CD4-positive, alpha-beta T cell treated with Interleukin-1 beta for 1 hour (primary cell): ENCODE measurements around the gene CALD1.

Experiments used
- DNase-seq, 2 donors: peaks; one replicate each; pipeline ENCODE4 v3.0.0-alpha.2; 2020 to 2022

Gene CALD1

DNA sequence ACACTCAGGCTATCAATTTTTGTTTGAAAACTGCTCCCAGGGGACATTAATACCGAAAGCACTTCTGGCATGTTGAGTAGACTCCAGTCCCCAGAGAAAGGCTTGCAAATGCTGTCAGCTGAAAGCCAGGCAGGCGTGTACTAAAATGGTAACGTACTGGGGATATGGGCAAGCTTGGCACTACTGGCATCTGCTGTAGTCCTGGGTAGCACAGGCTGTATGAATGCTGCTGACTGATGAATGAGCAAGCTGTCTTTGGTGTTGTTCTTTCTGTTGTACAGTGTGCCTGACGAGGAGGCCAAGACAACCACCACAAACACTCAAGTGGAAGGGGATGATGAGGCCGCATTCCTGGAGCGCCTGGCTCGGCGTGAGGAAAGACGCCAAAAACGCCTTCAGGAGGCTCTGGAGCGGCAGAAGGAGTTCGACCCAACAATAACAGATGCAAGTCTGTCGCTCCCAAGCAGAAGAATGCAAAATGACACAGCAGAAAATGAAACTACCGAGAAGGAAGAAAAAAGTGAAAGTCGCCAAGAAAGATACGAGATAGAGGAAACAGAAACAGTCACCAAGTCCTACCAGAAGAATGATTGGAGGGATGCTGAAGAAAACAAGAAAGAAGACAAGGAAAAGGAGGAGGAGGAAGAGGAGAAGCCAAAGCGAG, 153.4 kb downstream of the CALD1 start:
- DNase-seq = no peak

DNA sequence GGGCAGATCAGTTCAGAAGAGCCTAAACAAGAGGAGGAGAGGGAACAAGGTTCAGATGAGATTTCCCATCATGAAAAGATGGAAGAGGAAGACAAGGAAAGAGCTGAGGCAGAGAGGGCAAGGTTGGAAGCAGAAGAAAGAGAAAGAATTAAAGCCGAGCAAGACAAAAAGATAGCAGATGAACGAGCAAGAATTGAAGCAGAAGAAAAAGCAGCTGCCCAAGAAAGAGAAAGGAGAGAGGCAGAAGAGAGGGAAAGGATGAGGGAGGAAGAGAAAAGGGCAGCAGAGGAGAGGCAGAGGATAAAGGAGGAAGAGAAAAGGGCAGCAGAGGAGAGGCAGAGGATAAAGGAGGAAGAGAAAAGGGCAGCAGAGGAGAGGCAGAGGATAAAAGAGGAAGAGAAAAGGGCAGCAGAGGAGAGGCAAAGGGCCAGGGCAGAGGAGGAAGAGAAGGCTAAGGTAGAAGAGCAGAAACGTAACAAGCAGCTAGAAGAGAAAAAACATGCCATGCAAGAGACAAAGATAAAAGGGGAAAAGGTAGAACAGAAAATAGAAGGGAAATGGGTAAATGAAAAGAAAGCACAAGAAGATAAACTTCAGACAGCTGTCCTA, 154.1 kb downstream of the CALD1 start:
- no peak for DNase-seq

DNA sequence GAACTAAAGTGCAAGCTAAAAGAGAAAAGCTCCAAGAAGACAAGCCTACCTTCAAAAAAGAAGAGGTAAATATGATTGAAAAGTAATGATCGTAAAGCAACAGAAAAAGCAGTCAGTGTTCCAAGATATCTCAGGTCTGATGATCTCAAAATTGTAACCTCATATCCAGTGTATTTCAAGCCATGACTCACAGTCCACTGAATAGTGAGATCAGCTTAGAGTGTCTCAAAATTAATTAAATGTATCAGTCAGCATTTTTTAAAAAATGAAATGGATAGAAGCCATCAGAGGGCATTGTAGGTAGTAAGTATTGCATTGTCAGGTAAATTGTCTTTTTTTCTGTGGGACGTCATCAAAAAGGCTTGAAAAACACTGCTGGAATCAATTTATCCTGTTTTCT, 156.3 kb downstream of the CALD1 start:
- DNase-seq = no peak

DNA sequence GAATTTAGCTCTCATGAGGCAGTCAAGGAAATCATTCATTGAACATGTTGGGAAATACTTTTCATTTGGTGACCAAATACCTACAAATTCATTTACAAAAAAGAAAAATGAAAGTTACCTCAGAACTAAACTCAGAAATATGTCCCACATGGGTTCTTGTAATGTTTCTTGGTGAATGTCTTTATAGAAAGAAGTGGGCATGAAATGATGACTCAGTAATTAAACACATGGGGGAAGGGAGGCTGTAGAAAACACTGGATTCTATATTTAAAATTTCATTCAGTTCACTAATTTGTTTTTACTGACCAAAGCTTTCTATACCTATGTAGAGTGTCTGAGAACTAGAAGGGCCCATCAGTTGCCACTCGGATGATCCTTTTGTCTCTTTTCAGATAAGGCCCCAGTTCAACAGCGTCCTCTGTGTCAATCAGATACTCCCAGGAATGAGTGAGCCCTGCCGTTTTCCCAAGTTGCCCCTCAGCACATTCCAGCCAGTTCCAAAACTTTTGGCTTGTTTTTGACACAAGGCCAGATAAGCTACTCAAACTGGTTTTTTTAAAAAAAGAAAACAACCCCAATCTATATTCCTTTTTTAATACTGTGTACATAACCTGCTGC, 157.6 kb downstream of the CALD1 start:
- DNase-seq = no peak

DNA sequence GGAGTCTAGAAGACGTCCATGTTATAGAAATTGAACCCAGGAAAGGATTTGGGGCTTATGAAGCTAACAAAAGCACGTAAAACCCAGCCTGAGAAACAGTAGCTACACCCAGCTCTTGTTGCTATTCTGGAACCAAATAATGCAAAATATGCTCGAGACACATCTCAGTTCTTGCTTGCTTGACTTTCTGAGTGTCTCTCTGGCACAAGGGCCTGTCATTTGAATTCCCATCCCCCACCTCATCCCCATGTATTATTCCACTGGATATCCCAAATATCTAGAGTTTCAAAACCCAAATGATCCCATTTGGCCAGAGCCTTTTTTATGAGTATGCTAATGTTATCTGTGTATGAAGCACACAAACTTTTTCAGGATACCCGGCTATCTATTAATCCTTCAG, 158.7 kb downstream of the CALD1 start:
- no peak for DNase-seq

DNA sequence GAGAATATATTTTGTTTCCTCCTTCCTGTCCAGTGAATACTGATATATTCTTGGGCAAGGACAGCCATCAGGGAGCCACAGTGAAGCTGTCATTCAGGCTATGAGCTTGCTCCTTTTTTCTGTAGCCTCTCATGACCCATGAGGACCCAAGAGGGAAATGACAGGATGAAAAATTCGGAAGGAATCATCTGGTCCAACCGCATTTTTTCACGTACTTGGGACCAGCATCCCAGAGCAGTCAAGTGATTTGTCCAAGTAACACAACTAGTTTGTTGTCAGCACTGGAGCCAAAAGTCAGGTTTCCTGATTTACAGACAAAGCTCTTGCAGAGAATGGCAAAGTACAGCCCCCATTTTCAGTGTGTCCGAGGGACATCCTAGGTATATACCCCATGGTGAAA, 159.7 kb downstream of the CALD1 start:
- no peak for DNase-seq

DNA sequence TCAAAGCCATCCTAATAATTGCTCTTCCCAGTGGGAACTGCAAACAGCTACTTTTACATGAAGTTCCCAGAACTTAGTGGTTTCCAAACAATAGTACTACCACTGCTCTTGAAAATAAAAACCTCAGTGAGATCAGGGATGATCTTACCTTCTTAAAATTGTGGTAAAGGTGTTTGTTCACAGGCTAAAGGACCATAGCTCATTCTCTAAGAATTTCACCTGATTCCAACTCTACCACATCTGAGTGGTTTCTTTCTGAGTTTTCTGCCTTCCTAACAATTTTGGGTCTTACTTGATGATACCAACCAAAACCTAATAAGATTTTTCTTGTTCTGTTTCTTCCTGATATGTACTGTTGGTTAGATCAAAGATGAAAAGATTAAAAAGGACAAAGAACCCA, 161.3 kb downstream of the CALD1 start:
- DNase-seq = no peak

DNA sequence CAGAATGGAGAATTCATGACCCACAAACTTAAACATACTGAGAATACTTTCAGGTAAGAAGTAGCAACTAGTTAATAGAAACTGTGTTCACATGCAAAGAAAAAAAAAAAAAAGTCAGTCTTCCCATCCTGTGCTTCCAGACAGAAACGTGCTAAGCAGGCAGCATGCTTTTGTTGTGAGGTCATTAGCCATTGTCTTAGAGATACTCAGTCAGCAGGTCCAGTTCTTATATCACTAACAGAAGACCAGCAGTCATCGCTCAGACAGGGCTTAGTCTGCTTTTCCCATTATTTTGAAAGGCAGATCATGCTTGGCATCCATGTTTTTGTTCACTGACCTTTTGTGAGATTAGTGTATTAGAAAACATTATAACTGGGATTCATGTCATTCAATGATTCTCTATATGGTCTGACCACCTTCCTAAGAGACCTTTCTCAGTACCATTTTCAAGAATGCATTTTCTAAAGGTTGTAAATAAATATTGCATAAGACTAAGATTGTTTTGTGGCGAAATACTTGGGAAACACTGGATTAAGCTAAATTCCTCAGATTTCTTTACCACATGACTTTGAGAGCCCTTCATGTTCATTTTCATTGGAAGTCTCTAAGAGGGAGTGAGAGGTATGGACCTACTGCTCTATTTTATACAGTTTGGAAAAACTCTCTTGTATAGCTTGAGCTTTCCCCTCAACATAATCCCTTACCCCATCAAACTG, 161.9 kb downstream of the CALD1 start:
- no peak for DNase-seq

DNA sequence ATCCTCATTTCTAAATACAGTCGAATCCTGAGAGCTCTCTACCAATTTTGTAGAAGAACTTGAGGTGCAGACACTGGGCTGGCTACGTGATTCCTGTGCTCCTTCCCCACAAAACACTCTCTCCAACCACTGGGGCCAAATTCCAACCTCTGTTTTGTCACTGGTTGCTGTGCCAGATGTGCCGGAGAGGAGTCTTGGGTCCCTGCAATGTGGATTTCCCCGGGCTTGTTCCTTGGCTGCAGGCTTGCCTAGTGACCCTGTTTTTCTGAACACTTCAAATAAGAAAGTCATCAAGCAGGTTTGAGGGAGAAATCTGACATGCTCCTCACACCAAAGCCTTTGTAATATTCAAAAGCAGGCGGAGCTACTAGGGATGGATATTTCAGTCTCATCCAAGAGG, 162.5 kb downstream of the CALD1 start:
- no peak for DNase-seq

DNA sequence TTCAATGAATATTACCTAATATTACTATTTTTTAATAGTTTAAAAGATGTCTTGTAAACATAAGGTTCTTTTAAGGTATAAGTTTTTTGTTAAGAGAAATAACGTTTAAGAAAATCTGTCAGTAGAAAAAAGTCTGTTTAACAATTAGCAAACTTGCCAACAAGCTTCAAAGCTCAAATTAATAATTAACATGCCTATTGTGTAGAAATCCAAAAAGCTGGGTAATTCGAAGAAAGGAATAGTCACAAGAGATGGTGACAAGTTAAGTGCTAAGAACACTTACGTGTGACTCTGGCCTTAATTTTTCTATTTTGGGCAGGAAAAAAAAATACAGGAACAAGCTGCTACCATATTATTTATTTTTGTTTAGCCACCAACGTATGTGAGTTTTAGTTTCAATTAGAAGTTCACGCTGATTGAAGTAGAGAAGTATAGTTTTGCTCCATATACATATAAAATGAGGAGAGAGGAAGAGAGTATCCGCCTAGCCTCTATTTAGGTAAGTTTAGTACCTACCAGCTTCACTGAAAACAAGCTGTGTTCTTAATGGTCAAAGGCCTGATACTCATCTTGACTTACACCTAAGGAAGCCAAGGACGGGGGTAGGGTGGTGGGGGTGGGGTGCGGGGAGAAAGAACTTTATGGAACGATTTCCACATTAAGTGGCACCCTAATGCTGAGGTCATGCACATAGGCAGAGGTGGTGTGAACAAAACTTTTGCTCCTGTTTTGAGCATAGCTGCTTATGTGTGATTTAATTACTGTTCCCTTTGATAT, 163.4 kb downstream of the CALD1 start:
- no peak for DNase-seq

DNA sequence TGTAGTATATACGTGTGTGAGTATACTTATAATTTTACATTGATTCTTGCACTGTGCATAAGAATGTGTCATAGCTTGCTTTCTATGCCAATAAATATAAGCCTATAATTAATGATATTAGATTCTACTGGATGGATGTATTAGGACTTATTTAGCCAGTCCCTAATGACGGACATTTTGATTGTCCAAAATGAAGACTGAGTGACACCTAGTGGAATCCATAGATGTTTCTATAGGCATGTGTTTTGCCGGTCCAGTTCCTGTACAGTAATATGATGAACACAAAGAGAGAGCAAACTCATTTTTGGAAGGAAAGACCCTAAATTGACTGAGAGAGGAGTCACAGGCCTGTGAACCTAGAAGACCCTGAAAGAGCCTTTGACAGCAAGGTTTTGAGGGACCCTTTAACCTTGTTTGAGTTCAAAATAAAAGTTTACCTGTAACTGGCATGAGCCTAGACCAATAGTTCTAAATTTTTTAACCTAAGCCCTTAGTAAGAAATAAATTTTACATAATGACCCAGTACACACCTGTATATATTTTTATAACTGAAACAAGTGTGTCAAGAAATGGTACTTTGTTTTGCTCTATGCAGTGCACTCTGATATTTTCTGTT, 164.5 kb downstream of the CALD1 start:
- no peak for DNase-seq

DNA sequence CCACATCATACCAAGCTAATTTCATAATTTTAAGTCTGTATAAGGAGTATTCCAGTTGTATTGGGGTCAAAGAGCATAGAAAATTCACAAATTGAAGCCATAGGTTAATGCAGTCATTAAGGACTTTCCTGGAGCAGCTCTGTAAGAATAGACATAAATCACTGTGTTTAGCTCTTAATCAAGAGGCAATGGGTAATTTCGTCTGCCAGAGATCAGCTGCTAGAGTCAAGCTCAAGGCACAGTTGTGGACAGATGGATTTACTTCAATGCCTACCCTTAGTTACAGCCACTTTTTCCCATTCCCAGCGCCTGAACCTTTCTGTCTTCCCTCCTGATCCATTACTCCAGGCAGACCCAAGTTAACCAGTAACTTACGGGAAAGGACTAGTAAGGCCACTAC, 166.3 kb downstream of the CALD1 start:
- DNase-seq = no peak

DNA sequence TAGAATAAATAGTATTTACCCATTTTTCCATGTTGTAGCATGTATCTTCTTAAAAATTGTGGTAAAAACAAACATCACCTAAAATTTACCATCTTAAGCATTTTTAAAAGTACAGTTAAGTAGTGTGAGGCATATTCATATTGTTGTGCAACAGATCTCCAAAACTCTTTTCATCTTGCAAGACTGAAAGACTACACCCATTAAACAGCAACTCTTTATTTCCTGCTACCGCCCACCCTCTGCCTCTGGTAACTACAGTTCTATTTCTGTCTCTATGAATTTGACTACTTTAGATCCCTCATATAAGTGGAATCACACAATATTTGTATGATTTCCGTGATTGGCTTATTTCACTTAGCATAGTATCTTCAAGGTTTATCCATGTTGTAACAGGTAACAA, 166.8 kb downstream of the CALD1 start:
- no peak for DNase-seq

DNA sequence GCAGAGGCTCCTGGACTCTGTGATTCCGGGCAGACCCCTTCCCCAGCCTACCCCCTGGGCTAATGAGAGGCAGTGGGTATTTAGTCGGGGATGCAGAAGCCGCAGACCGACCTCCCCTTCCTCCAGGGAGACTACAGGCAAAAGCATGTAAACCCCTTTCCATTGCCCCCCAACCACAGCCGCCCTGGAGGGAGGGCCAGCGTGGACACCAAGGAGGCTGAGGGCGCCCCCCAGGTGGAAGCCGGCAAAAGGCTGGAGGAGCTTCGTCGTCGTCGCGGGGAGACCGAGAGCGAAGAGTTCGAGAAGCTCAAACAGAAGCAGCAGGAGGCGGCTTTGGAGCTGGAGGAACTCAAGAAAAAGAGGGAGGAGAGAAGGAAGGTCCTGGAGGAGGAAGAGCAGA, 167.9 kb downstream of the CALD1 start:
- DNase-seq = no peak

DNA sequence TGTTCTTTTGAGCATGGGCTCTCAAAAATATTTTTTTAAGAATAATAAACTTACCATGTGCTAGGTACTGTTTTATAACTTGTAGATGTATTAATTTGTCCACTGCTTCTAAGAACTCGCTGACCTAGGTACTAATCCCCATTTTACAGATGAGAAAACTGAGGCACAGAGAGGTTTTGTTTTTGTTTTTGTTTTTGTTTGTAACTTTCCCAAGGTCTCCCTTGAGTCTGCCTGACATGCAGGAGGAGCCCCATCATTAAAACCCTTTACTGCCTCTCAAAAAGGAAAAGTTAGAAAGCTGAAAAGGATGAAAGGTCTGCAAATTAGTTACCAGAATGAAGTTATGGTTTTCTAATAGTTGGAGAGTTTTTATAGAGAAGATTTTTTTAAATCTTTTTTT, 168.4 kb downstream of the CALD1 start:
- DNase-seq = no peak

DNA sequence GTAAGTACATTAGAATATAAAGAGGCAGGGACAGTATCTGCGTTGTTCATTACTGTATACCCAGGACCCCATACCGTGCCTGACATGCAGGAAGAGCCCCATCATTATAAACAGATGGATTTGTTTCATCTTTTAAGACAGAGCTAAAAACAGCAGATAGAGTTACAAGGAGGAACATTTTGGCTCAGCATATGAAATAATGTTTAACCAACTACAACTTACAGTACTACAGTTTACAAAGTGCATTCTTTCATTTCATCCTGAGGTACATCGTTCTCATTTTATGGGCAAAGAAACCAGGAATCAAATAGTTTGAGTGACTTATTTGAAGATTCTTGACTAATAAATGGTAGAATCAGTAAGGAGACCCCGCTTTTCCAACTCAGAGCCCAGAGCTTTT, 168.8 kb downstream of the CALD1 start:
- no peak for DNase-seq

DNA sequence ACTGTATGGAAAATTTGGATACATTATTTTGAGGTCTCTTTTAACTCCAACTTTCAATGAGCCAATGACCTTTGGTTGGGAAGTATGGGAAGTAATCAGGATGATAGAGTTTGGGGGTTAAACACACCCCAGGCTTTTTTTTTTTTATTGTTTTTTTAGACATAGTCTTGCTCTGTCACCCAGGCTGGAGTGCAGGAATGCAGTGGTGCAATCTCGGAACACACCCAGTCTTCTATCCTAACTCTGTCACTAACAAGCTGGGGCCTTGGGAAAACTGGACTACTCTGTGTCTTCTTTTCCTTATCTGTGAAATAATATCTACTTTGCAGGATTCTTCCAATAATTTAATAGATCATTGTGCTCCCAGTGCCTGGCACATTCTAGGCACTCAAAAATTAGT, 169.3 kb downstream of the CALD1 start:
- DNase-seq = no peak

DNA sequence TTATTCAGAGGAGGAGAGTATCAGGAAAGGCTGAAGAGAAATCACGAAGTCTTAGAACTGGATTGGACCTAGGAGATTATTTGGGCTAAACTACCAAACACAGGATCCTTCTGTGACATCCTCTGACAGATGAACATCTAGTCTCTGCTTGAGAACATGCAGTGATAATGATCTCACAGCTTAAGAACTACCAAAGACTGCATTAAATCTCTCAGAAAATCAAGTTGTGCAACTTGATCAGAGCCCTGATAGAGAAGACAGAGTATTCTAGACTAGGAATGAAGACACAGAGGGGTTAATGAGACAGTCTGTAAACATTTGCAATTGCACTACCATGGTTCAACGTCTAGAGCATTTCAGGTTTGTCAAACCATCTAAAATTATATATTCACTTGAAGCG, 169.7 kb downstream of the CALD1 start:
- no peak for DNase-seq

DNA sequence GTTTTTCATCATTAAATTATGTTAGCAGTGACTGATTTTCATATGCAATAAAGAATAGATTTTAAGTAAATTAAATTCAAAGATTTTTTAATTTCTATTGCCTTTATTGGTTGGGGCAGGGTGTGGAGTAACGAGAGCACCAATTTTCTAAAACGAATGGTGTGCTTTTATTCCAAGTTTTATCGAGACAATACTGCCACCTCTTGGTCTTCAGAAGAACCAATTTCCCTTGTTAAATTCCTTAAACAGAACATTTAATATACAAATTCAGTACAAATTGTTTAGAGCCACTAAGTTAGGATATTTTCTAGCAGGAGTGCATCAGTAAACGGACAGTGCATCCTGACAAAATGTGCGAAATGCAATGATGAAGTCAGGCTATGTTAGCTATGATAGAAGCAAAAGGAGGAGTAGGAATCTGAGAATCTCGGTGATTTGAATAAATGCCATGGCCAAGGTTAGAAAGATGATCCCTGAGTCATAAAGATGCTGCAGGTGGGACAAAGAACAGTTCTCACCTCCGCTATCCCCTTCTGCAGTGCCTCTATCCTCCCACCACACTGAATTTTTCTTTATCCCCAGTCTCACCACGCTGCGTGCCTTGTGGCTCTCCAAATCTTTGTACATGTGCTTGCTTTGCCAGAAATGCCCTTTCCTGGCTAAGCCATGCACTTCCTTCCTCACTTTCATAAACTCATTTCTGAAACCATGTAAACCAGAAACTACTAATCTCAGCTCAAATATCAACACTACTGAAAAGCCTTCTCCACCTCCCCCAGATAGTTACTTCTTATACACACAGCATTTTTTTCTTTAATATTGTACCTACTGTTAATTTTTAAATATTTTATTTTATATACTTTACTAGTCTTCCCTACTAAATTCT, 175.0 kb downstream of the CALD1 start:
- DNase-seq = peak in 1 of 2 donors; percentile 36

DNA sequence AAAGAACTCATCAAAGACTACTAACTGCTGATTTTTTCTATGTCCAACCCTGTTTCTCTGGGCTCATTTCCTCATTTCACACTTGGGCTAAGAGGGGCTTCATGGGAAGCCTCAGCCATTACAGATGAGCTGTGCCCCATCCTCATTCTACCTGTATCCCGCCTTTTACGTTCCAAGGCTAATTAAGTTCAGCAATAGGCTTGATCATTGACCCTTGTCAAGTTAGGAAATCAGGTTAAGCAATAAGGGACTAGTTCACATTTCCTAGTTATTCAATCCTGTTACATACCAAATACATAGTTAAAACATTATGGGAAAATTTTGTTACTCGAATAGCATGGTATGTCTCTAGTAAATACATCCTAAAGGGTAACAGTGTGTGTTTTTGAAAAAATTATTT, 177.6 kb downstream of the CALD1 start:
- no peak for DNase-seq

DNA sequence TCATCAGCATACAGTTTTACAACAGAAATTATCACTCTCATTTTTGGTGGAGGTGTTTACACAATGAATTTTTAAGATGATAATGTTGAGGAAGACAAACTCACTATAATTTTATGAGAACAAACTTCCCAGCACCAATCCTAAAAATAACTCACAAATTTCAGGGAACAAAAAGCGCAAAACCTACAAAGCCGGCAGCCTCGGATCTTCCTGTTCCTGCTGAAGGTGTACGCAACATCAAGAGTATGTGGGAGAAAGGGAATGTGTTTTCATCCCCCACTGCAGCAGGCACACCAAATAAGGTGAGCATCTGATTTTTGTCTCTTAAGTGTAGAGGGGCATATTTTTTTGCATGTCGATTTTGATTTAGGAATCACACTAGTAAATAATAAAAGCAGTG, 180.4 kb downstream of the CALD1 start:
- no peak for DNase-seq

DNA sequence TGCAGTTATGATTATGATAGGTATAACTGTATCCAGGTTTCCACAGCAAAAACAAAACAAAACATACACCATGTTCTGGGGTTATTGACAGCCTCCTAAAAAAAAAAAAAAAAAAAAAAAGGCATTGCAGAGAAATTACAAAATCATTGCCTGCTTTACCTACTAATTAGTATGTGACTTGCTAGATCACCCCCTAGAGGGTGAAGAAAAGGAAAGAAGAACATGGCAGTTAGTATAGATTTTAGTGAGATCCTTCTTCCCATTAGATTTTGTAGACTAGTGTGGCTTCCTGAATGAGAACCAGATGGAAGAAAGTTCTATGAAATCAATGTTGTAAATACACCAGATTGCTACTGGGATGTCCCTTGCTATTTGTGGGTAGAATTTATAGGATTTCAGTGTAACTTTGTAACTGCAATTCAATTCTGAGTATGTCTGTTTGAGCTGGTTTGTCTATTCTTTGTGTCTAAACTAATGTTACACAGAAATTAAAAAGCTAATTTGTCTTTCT, 182.9 kb downstream of the CALD1 start:
- no peak for DNase-seq
